Lower lobe of right lung (tissue), 2 donors: Measurements from ENCODE around the gene DAAM1. TPM values are rescaled to one million over a fixed set of nuclear protein-coding genes. Genes with fewer than 3 reads are reported as not detected.
A peak's percentile ranks its signal among the peaks of the same experiment; 100 is the strongest.

ENCODE experiments used
- ATAC-seq, 2 donors: fragments of 200-7000 bp; cut with Tn5 transposase; one replicate each; pipeline ENCODE4 v1.9.1; 2020 to 2022; ENCODE audit warnings: mild to moderate bottlenecking in 2 of 2, moderate library complexity in 2 of 2
- DNase-seq: peaks from one replicate; pipeline ENCODE4 v3.0.0-alpha.2; 2020
- H3K27ac ChIP-seq: fragments of 200-600 bp; one replicate; pipeline ENCODE4 v1.8.0; 2022
- H3K27me3 ChIP-seq: fragments of 200-600 bp; one replicate; pipeline ENCODE4 v1.8.0; 2022; ENCODE audit warnings: low read depth
- H3K36me3 ChIP-seq: fragments of 200-600 bp; one replicate; pipeline ENCODE4 v1.8.0; 2022; ENCODE audit warnings: mild to moderate bottlenecking
- H3K4me1 ChIP-seq: fragments of 200-600 bp; one replicate; pipeline ENCODE4 v1.8.0; 2022
- H3K4me3 ChIP-seq: fragments of 200-600 bp; one replicate; pipeline ENCODE4 v1.8.0; 2022; ENCODE audit warnings: mild to moderate bottlenecking
- H3K9me3 ChIP-seq: fragments of 200-600 bp; one replicate; pipeline ENCODE4 v1.8.0; 2022
- intact Hi-C: fragments of 100-400 bp; cut with DNase I; formaldehyde crosslinking; loops from one replicate; pipeline ENCODE4 v1.11.0; 2022
- total RNA-seq: library from RNA; stranded (reverse); fragmentation: NEBNext Ultra II Directional; extraction: Animal tissue kit (Norgen Biotek cat#: 25700); gene quantifications from one replicate; pipeline ENCODE4 v1.2.1, GENCODE V29; 2021
- TF ChIP-seq, protein P1 (sequence below): fragments of 200-600 bp; IDR thresholded peaks from one replicate; pipeline ENCODE4 v1.8.0; 2022; ENCODE audit warnings: antibody characterized with exemption, mild to moderate bottlenecking
- donor health status: DM: no; HTN: yes; CAD: no; lungs with severe emphysema.

DAAM1 gene
- total RNA-seq, 1 donor from 2014 or later, result 46.7 TPM

DNA sequence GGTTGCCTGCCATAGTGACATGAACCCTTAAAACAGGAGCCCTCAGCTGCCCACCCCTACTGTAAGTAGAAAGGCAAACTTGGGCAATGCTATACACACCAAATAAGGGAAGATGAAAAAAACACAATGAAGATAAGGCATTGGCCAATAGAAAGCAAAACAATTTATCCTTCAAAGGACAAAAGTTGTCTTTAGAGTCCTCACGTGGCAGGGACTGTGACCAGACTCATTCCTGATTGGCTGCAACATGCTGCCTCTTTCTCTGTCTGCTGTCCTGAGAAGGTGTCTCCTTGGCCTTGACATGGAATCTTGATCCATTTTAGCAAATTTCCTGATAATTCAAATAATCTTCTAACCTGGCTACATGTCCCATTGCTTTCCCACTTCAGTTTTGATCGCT is 144.8 kb downstream of the DAAM1 start:
- Histone ChIP-seq H3K36me3 (peaks cover 24% of the 10 kb centered on the region), H3K4me1 (peaks cover 64% of the 10 kb centered on the region), H3K9me3 (no peaks in the 10 kb centered on the region), H3K4me3 (no peak overlapping the region), H3K27me3 (no peaks in the 10 kb centered on the region), H3K27ac (peak overlapping the region; percentile 80)
- intact Hi-C loops, result no loop called here
- ATAC-seq (peak; percentile 6 to 21), DNase-seq (no peak)
- TF ChIP-seq, protein P1, sequence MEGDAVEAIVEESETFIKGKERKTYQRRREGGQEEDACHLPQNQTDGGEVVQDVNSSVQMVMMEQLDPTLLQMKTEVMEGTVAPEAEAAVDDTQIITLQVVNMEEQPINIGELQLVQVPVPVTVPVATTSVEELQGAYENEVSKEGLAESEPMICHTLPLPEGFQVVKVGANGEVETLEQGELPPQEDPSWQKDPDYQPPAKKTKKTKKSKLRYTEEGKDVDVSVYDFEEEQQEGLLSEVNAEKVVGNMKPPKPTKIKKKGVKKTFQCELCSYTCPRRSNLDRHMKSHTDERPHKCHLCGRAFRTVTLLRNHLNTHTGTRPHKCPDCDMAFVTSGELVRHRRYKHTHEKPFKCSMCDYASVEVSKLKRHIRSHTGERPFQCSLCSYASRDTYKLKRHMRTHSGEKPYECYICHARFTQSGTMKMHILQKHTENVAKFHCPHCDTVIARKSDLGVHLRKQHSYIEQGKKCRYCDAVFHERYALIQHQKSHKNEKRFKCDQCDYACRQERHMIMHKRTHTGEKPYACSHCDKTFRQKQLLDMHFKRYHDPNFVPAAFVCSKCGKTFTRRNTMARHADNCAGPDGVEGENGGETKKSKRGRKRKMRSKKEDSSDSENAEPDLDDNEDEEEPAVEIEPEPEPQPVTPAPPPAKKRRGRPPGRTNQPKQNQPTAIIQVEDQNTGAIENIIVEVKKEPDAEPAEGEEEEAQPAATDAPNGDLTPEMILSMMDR, result no peak

DNA sequence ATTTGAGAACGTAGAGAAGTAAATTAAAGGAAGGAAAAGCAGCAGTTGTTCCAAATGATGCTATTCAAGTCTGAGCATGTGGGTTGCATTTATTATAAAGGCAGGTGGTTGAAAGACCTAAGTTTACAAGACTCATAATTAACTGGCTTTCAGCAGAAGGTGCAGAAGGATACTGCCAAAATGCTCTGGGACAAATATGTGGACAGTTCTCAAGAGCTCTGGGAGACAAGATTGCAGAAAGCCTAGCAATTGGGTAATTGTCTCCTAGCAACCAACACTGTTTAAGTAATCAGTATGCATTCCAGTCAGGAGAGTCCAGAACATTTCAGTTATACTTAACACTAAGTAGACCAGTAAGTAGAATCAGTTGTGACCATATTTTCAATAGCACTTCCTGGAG is 145.2 kb downstream of the DAAM1 start:
- no peaks in the 10 kb centered on the region for H3K9me3 ChIP-seq
- TF ChIP-seq, protein P1, result no peak
- intact Hi-C loops, result no loop called here
- DNase-seq (no peak), ATAC-seq (peak; percentile 95 to 97)
- peaks cover 65% of the 10 kb centered on the region for H3K4me1 ChIP-seq
- H3K36me3 ChIP-seq, result peaks cover 21% of the 10 kb centered on the region
- H3K4me3 ChIP-seq, result no peak overlapping the region
- H3K27me3 ChIP-seq, result no peaks in the 10 kb centered on the region
- H3K27ac ChIP-seq, result peak overlapping the region; percentile 80

DNA sequence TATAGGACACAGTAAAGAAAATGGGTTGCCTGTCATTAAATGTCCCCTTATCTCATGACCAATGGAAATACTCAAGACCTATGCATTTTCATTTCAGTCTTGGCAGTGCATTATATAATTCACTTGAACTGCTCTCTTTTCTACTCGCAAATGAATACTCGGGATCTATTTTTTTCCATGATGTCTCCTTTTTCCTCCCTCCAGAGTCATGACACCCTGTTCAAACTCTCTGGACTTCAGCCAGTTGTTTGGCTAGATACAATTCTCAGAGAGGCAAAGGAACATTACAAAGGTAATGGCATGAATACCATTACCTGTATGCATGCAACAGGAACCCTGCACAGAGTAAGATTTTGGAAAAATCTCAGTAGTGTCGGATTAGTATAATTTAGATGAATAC is 145.8 kb downstream of the DAAM1 start:
- Histone ChIP-seq H3K36me3 (peaks cover 21% of the 10 kb centered on the region), H3K27me3 (no peaks in the 10 kb centered on the region), H3K4me1 (peaks cover 65% of the 10 kb centered on the region), H3K27ac (peak overlapping the region; percentile 80), H3K4me3 (no peak overlapping the region), H3K9me3 (no peaks in the 10 kb centered on the region)
- TF ChIP-seq, protein P1, result no peak
- no peak for ATAC-seq
- no peak for DNase-seq
- intact Hi-C loops, result no loop called here

DNA sequence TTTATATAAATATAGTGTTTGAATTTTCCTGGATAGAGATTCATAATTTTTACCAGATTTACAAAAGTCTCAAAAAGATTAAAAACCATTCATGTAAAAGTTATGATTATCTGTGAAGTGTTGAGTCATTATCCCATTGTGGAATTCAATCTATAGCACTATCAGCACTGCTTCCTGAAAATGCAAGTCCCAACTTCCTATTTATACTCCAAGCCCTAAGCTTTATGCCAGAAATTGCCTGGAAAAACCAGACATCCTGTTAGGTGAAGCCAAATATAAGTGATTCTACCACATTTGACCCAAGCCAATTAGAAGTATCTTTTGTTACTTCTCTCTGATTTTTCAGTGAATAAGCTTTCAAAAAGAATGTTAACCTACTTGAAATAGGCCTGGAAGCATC is 147.6 kb downstream of the DAAM1 start:
- peaks cover 23% of the 10 kb centered on the region for H3K36me3 ChIP-seq
- no peak overlapping the region for H3K4me3 ChIP-seq
- H3K4me1 ChIP-seq, result peaks cover 62% of the 10 kb centered on the region
- DNase-seq (no peak), ATAC-seq (no peak)
- TF ChIP-seq, protein P1, result no peak
- no peaks in the 10 kb centered on the region for H3K27me3 ChIP-seq
- intact Hi-C loops, result no loop called here
- no peaks in the 10 kb centered on the region for H3K9me3 ChIP-seq
- peak overlapping the region; percentile 80 for H3K27ac ChIP-seq

DNA sequence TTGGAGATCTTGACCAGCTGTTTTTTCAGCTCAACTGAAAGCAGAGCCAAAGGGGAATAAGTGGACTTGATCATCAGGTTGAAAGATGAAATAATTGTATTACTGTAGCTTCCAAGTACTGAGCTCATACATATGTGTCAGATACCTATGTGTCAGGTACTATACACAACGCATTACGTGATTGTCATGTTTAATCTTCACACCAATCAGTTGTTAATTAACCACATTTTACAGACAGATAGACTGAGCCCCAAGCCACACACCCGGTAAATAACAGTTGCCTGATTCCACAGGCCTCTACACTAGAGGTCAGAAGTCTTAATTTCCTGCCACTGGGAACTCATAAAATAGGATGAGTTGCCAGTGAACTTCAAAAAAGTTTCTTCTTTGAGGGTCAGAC is 148.2 kb downstream of the DAAM1 start:
- ATAC-seq, result no peak
- Histone ChIP-seq H3K4me1 (peaks cover 61% of the 10 kb centered on the region), H3K9me3 (no peaks in the 10 kb centered on the region), H3K4me3 (no peak overlapping the region), H3K36me3 (peaks cover 19% of the 10 kb centered on the region), H3K27me3 (no peaks in the 10 kb centered on the region), H3K27ac (peak overlapping the region; percentile 80)
- TF ChIP-seq, protein P1, result no peak
- intact Hi-C loops, result no loop called here
- DNase-seq, result no peak
